WERI-Rb-1 (cell line): Measurements from ENCODE around the gene SYNDIG1.

Experiments
- DNase-seq: peaks from one replicate; pipeline ENCODE4 v3.0.0-alpha.2; 2020
- H3K27ac ChIP-seq: fragments of 250-450 bp; sonication (Bioruptor Pico); 2 replicates; pipeline ENCODE4 v1.5.1; 2020; ENCODE audit warnings: mild to moderate bottlenecking, moderate library complexity
- H3K27me3 ChIP-seq: fragments of 250-450 bp; sonication (Bioruptor Pico); 2 replicates; pipeline ENCODE4 v1.5.1; 2021; ENCODE audit warnings: mild to moderate bottlenecking, low read depth, moderate library complexity; ENCODE audit not compliant: insufficient read depth, severe bottlenecking
- H3K36me3 ChIP-seq: fragments of 250-450 bp; sonication (Bioruptor Pico); 2 replicates; pipeline ENCODE4 v1.5.1; 2020; ENCODE audit warnings: mild to moderate bottlenecking, moderate library complexity
- H3K4me3 ChIP-seq: 2 replicates; pipeline ENCODE4 v1.5.1; 2011; ENCODE audit warnings: low read depth, mild to moderate bottlenecking, control low read depth, low read length
- H3K9me3 ChIP-seq: fragments of 250-450 bp; sonication (Bioruptor Pico); 2 replicates; pipeline ENCODE4 v1.5.1; 2021; ENCODE audit warnings: mild to moderate bottlenecking, moderate library complexity; ENCODE audit not compliant: severe bottlenecking
- CTCF ChIP-seq: IDR thresholded peaks from 2 replicates; pipeline ENCODE4 v1.5.1; 2011; ENCODE audit warnings: low read depth, mild to moderate bottlenecking, control low read depth, inconsistent platforms, low read length

SYNDIG1 gene

DNA sequence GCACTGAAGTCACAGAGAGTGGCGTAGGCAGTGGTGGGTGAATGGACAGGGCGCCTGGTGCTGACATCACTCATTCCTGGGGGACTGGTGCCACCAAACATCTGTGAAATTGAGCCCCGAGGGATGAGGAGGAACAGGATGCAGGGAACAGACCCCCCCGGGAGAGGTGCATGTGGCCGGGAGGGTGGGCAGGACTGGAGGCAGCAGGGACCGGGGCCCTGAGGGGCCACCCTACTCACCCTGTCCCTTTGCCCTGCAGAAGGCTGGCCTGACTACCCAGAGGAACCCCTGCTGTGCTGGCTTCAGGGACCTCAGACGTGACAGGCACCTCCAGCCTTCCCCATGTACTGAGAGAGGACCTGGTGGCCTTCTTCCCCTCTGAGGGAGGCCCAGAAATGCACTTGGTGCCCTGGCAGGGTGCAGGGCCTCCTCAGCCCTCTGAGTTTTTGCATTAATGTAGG is 25.1 kb downstream of the SYNDIG1 start:
- Histone ChIP-seq H3K27me3 (no peaks in the 10 kb centered on the region), H3K27ac (no peak overlapping the region), H3K9me3 (no peaks in the 10 kb centered on the region), H3K4me3 (no peak overlapping the region), H3K36me3 (peaks cover 4% of the 10 kb centered on the region)
- DNase-seq, result no peak
- no peak for TF ChIP-seq CTCF

- no peak for TF ChIP-seq CTCF
- H3K27me3 ChIP-seq, result no peaks in the 10 kb centered on the region
- DNase-seq, result no peak
- H3K9me3 ChIP-seq, result no peaks in the 10 kb centered on the region
- H3K27ac ChIP-seq, result no peak overlapping the region
- peaks cover 4% of the 10 kb centered on the region for H3K36me3 ChIP-seq
- no peak overlapping the region for H3K4me3 ChIP-seq
These were observed 25.8 kb downstream of the SYNDIG1 start for GRCh38 chr20:24495266-24495665.

DNA sequence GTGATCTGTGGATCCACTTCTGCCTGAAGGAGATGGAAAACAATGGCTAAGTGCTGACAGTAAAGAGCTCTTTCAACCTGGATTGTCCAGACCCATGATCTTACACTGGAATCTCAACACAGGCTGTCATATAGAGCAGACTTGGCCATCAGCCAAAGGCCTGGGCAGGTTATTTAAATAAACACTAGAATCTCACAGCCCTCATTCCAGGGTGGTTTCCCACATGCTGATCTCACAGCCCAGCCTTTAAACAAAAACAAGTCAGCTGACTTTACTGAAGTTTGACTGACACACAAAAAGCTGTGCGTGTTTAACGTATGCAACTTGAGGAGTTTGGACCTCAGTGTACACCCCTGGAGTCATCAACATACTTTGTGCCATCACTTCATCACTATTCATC is 28.4 kb downstream of the SYNDIG1 start:
- DNase-seq, result no peak
- Histone ChIP-seq H3K9me3 (no peaks in the 10 kb centered on the region), H3K27me3 (no peaks in the 10 kb centered on the region), H3K36me3 (peaks cover 4% of the 10 kb centered on the region), H3K27ac (no peak overlapping the region), H3K4me3 (no peak overlapping the region)
- no peak for TF ChIP-seq CTCF

GRCh38 chr20:24498641-24499040 is 29.2 kb downstream of the SYNDIG1 start:
- Histone ChIP-seq H3K36me3 (peaks cover 4% of the 10 kb centered on the region), H3K9me3 (no peaks in the 10 kb centered on the region), H3K27me3 (no peaks in the 10 kb centered on the region), H3K27ac (no peak overlapping the region), H3K4me3 (no peak overlapping the region)
- no peak for DNase-seq
- no peak for TF ChIP-seq CTCF

- H3K9me3 ChIP-seq, result no peaks in the 10 kb centered on the region
- DNase-seq, result no peak
- no peak for TF ChIP-seq CTCF
- H3K4me3 ChIP-seq, result no peak overlapping the region
- H3K27ac ChIP-seq, result no peak overlapping the region
- H3K36me3 ChIP-seq, result peaks cover 4% of the 10 kb centered on the region
- H3K27me3 ChIP-seq, result no peaks in the 10 kb centered on the region
These were observed 30.0 kb downstream of the SYNDIG1 start for GRCh38 chr20:24499472-24499871.

DNA sequence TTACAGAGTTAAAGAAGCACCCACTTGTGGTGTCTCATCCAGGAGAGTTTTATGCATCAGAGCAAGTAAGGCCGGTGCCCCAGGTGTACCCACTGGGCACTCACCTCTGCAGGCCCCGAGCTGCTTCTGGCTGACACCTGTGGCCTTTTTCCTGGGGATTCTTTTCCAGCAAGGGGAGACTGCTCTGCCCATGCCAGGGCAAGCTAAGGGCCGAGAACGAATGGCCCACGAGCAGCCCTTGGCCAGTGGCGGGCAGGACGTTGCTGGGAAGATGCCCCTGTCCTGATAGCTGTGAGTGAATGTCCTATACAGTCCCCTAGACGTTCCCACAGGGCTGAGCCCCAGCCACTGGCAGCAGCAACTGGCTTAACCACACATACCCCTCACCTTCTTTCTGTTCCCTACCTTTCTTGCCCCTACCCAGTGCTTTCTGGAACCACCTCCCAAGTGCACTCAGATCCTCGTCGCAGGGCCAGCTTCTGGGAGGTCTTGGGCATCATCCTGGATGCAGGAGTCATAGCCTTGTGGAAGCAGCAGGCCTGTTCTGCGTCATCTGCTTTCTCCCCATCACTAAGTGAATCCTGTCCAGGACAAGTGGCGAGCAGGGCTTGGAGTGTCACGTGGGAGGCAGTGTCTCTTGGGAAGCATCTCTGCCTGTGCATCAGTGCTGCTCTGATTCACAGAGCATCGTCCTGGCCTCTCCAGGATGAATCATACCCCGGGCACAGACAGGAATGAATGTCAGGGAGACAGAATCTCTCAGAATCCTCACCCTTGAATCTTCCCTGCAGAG is 32.5 kb downstream of the SYNDIG1 start:
- no peak overlapping the region for H3K27ac ChIP-seq
- H3K4me3 ChIP-seq, result no peak overlapping the region
- no peaks in the 10 kb centered on the region for H3K27me3 ChIP-seq
- DNase-seq, result no peak
- H3K36me3 ChIP-seq, result peaks cover 4% of the 10 kb centered on the region
- H3K9me3 ChIP-seq, result no peaks in the 10 kb centered on the region
- no peak for TF ChIP-seq CTCF
